HepG2 (cell line): ENCODE measurements around the gene LAMTOR1. TPM values are rescaled to one million over a fixed set of nuclear protein-coding genes. Genes with fewer than 3 reads are reported as not detected.

Source experiments
- ATAC-seq: fragments of 200-7000 bp; cut with Tn5 transposase; 3 replicates; pipeline ENCODE4 v1.9.1; 2020; ENCODE audit warnings: mild to moderate bottlenecking, moderate library complexity
- BruUV-seq: library from RNA; stranded (reverse); fragments of 400-500 nt; replicated peaks from 2 replicates; lab custom pipeline; 2021; lab: Mats Ljungman, UMichigan
- CTCF ChIA-PET: fragments of 300-600 bp; formaldehyde crosslinking; extraction: SDS; loops from one replicate; lab custom pipeline; 2021; ENCODE audit warnings: low total read pairs, inconsistent platforms, low intra/inter-chr PET ratio; lab: Yijun Ruan, JAX
- POLR2A ChIA-PET: fragments of 350-600 bp; sonication (Branson Sonifier 250); formaldehyde crosslinking; loops from one replicate; lab custom pipeline; 2020; ENCODE audit warnings: antibody characterized with exemption, inconsistent platforms; lab: Yijun Ruan, JAX
- DNase-seq: peaks from one replicate; pipeline ENCODE4 v3.0.0-alpha.2; 2015; ENCODE audit warnings: low spot score
- FAIRE-seq: peaks from 3 replicates; lab custom pipeline; 2011; peaks lifted over from hg19 to GRCh38; lab: Jason Lieb, UNC
- H2AFZ ChIP-seq: one replicate; pipeline ENCODE4 v1.6.1; 2011; ENCODE audit warnings: low read length, inconsistent platforms
- H3K27ac ChIP-seq: fragments of 300-600 bp; 3 replicates; pipeline ENCODE4 v1.8.0; 2011; ENCODE audit warnings: mixed run types, mild to moderate bottlenecking, mixed read lengths, low read length, inconsistent platforms; ENCODE audit not compliant: insufficient read depth; ENCODE audit errors: extremely low read length
- H3K27me3 ChIP-seq, 2 experiments: fragments of 200-600 bp in 1 of 2; 2 replicates in 1 of 2; 3 replicates in 1 of 2; pipeline versions ENCODE4 v1.6.0 to v1.8.0; 2011; ENCODE audit warnings: low read length in 2 of 2, mild to moderate bottlenecking in 2 of 2, moderate library complexity in 2 of 2, inconsistent platforms in 1 of 2; ENCODE audit not compliant: insufficient read depth in 2 of 2, control insufficient read depth in 1 of 2
- H3K36me3 ChIP-seq, 2 experiments: fragments of 200-600 bp in 1 of 2; replicated peaks in 1 of 2; 2 replicates in 1 of 2; 3 replicates in 1 of 2; pipeline versions ENCODE4 v1.5.1 to v1.8.0; 2011; ENCODE audit warnings: low read length in 2 of 2, inconsistent platforms in 1 of 2; ENCODE audit not compliant: insufficient read depth in 2 of 2, control insufficient read depth in 1 of 2
- H3K4me1 ChIP-seq: 2 replicates; pipeline ENCODE4 v1.5.1; 2012; ENCODE audit warnings: low read length, inconsistent platforms; ENCODE audit not compliant: insufficient read depth
- H3K4me2 ChIP-seq: 2 replicates; pipeline ENCODE4 v1.6.0; 2011; ENCODE audit warnings: low read depth, low read length, inconsistent platforms
- H3K4me3 ChIP-seq, 3 experiments: fragments of 200-600 bp in 1 of 3; sonication (generic), shearing (Covaris generic) in 1 of 3; replicated peaks in 1 of 3; 2 replicates each; pipeline ENCODE4 v1.5.1; 2011 to 2016; ENCODE audit warnings: low read length in 3 of 3, inconsistent platforms in 2 of 3, low read depth in 2 of 3, mild to moderate bottlenecking in 2 of 3, control low read depth in 1 of 3, mixed read lengths in 1 of 3; ENCODE audit not compliant: insufficient read depth in 1 of 3
- H3K79me2 ChIP-seq: one replicate; pipeline ENCODE4 v1.6.1; 2011; ENCODE audit warnings: low read length, inconsistent platforms; ENCODE audit not compliant: insufficient read depth
- H3K9ac ChIP-seq: 2 replicates; pipeline ENCODE4 v1.6.0; 2011; ENCODE audit warnings: mild to moderate bottlenecking, low read depth, low read length, inconsistent platforms; ENCODE audit not compliant: insufficient read depth
- H3K9me3 ChIP-seq: 2 replicates; pipeline ENCODE4 v1.5.1; 2012; ENCODE audit warnings: mild to moderate bottlenecking, low read length
- H4K20me1 ChIP-seq: 2 replicates; pipeline ENCODE4 v1.6.0; 2011; ENCODE audit warnings: inconsistent platforms, mild to moderate bottlenecking, low read length, moderate library complexity; ENCODE audit not compliant: insufficient read depth
- AGO2 ChIP-seq: fragments of 200-400 bp; formaldehyde crosslinking; optimal IDR thresholded peaks from 2 replicates; pipeline ENCODE3; 2017; ENCODE audit warnings: mild to moderate bottlenecking, low read depth, low read length, moderate library complexity
- CEBPB ChIP-seq: IDR thresholded peaks from 2 replicates; pipeline ENCODE4 v1.6.1; 2011; ENCODE audit warnings: low read depth, low read length, improper control_type of control experiment, borderline replicate concordance
- ESRRA ChIP-seq: sonication (generic); formaldehyde crosslinking; IDR thresholded peaks from 2 replicates; pipeline ENCODE4 v1.5.1; 2020; ENCODE audit warnings: mild to moderate bottlenecking, low read depth, missing genetic modification reagents
- GATA4 ChIP-seq: sonication (generic); IDR thresholded peaks from 2 replicates; pipeline ENCODE4 v1.6.1; 2016; ENCODE audit warnings: antibody characterized with exemption, low read depth, borderline replicate concordance
- HDAC6 ChIP-seq: fragments of 200-600 bp; sonication (generic); IDR thresholded peaks from 2 replicates; pipeline ENCODE4 v1.7.0; 2017; ENCODE audit warnings: mild to moderate bottlenecking, antibody characterized with exemption, low read length, low read depth
- HIC2 ChIP-seq: sonication (generic); formaldehyde crosslinking; IDR thresholded peaks from 2 replicates; pipeline ENCODE4 v1.9.0; 2022; ENCODE audit warnings: low read depth, missing genetic modification reagents
- KDM1A ChIP-seq: IDR thresholded peaks from 2 replicates; pipeline ENCODE4 v1.6.1; 2016; ENCODE audit warnings: missing compliant biosample characterization
- SMARCE1 ChIP-seq: fragments of 450-650 bp; IDR thresholded peaks from 2 replicates; pipeline ENCODE4 v1.6.1; 2017; ENCODE audit warnings: borderline replicate concordance
- SP5 ChIP-seq: IDR thresholded peaks from 2 replicates; pipeline ENCODE4 v1.6.1; 2016; ENCODE audit warnings: low read depth, borderline replicate concordance
- TCF7L2 ChIP-seq: IDR thresholded peaks from 2 replicates; pipeline ENCODE4 v1.6.1; 2011; ENCODE audit warnings: mild to moderate bottlenecking, low read depth, low read length, moderate library complexity
- ZNF18 ChIP-seq: sonication (generic); formaldehyde crosslinking; IDR thresholded peaks from 2 replicates; pipeline ENCODE4 v1.8.0; 2022; ENCODE audit warnings: mild to moderate bottlenecking, missing genetic modification reagents; ENCODE audit not compliant: insufficient replicate concordance
- ZNF263 ChIP-seq: sonication (generic); formaldehyde crosslinking; IDR thresholded peaks from 2 replicates; pipeline ENCODE4 v1.4.0; 2020; ENCODE audit warnings: missing genetic modification reagents
- ZNF326 ChIP-seq: sonication (generic); formaldehyde crosslinking; IDR thresholded peaks from 2 replicates; pipeline ENCODE4 v1.4.0; 2020; ENCODE audit warnings: missing genetic modification reagents, borderline replicate concordance
- ZNF746 ChIP-seq: sonication (generic); formaldehyde crosslinking; IDR thresholded peaks from 2 replicates; pipeline ENCODE4 v1.8.0; 2022; ENCODE audit warnings: mild to moderate bottlenecking, missing genetic modification reagents
- WGBS: methylation state at CpG from one replicate; pipeline ENCODE4 v1.1.6; 2017; ENCODE audit warnings: low lambda C conversion rate; 5-methylcytosine and 5-hydroxymethylcytosine counted together
- in situ Hi-C: cut with HindIII; loops from 2 replicates; pipeline ENCODE4 v1.10.0; 2017; ENCODE audit warnings: low pct_unique_long_range_greater_than_20kb; ENCODE audit not compliant: extremely low pct_ligation_motif_present
- intact Hi-C: fragments of 100-400 bp; cut with micrococcal nuclease; formaldehyde crosslinking; loops from one replicate; pipeline ENCODE4 v1.10.0; 2022; ENCODE audit not compliant: unreplicated experiment
- polyA plus RNA-seq, 8 experiments: library from polyadenylated mRNA; depleted of rRNA in 3 of 8; stranded (reverse) in 7 of 8; unstranded in 1 of 8; fragments of >200 nt; fragmentation: Illumina TruSeq in 4 of 8; extraction: Trizol in 4 of 8; gene quantifications; 2 replicates each; pipeline versions ENCODE4 v1.2.1 to v1.2.3, GENCODE V29; 2011 to 2016; ENCODE audit warnings: low read depth in 4 of 8, missing spikeins in 1 of 8, mixed read lengths in 1 of 8; ENCODE audit not compliant: insufficient read depth in 1 of 8
- total RNA-seq, 5 experiments: library from RNA; depleted of rRNA; stranded (reverse); fragments of >200 nt; fragmentation: Illumina TruSeq; extraction: Trizol; gene quantifications; 2 replicates each; pipeline ENCODE4 v1.2.3, GENCODE V29; 2016; ENCODE audit warnings: low read depth in 1 of 5

LAMTOR1 gene
- total and polyA plus RNA-seq, 2 of the 13 experiments (the other 11 are each of a cell fraction or from before 2014, with no cell fraction given), result 60.4 to 66.0 TPM

- intact Hi-C loops (no loop called here), in situ Hi-C loops (no loop called here)
- H3K36me3 ChIP-seq, result no peaks in the 10 kb centered on the region
- no peaks in the 10 kb centered on the region for H4K20me1 ChIP-seq
- H3K4me3 ChIP-seq, result no peak overlapping the region
- no peak overlapping the region for H2AFZ ChIP-seq
- no peak overlapping the region for H3K9ac ChIP-seq
- H3K27ac ChIP-seq, result no peak overlapping the region
- peaks cover 6% of the 10 kb centered on the region; the same call in 1 of the 2 replicates for H3K4me1 ChIP-seq
- peaks cover 1 to 3% of the 10 kb centered on the region in 2 experiments; a peak in 2 of 5 replicates for H3K27me3 ChIP-seq
- TF ChIP-seq SP5 (CRISPR knock-in tag) (no peak), ZNF18 (no peak), CEBPB (no peak), KDM1A (CRISPR knock-in tag) (no peak), ZNF746 (CRISPR knock-in tag) (no peak), HDAC6 (no peak)
- 22% methylated on average over 1 of the region's 1 CpG for WGBS
- H3K79me2 ChIP-seq, result no peaks in the 10 kb centered on the region
- ChIA-PET POLR2A (no interaction called here), CTCF (no interaction called here)
- DNase-seq (no peak), FAIRE-seq (no peak), ATAC-seq (no peak)
- BruUV-seq, result no TSS peak
- H3K4me2 ChIP-seq, result no peak overlapping the region
- peaks cover 3% of the 10 kb centered on the region; the same call in 1 of the 2 replicates for H3K9me3 ChIP-seq
These were observed 19.5 kb upstream of the LAMTOR1 start for GRCh38 chr11:72122607-72123006.

GRCh38 chr11:72120930-72121329, 17.8 kb upstream of the LAMTOR1 start:
- ChIA-PET CTCF (no interaction called here), POLR2A (no interaction called here)
- TF ChIP-seq ZNF326 (no peak), SMARCE1 (no peak), ESRRA (CRISPR knock-in tag) (no peak), GATA4 (no peak), AGO2 (no peak), TCF7L2 (no peak), HIC2 (CRISPR knock-in tag) (no peak), ZNF263 (CRISPR knock-in tag) (no peak)
- intact Hi-C loops, result no loop called here
- WGBS, result 62% methylated on average over 2 of the region's 2 CpGs
- Histone ChIP-seq H3K4me3 (no peak overlapping the region), H3K27me3 (peaks cover 1 to 12% of the 10 kb centered on the region in 2 experiments; a peak in 2 of 5 replicates), H3K36me3 (no peaks in the 10 kb centered on the region), H4K20me1 (no peaks in the 10 kb centered on the region), H3K9me3 (no peaks in the 10 kb centered on the region), H2AFZ (no peak overlapping the region), H3K4me1 (peaks cover 6% of the 10 kb centered on the region; the same call in 1 of the 2 replicates), H3K27ac (no peak overlapping the region), H3K79me2 (no peaks in the 10 kb centered on the region), H3K4me2 (no peak overlapping the region), H3K9ac (no peak overlapping the region)
- DNase-seq, result no peak
- BruUV-seq, result no TSS peak
- in situ Hi-C loops, result no loop called here
- no peak for FAIRE-seq
- no peak for ATAC-seq
